ENCODE results near the gene REX1BD.
"Not testable (repeated sequence)": the region's sequence is repeated elsewhere in the genome, so short reads cannot be mapped to it uniquely, and the experiment has no call there.

Gene REX1BD

GRCh38 chr19:18599485-18599884 lies 10.9 kb downstream of the REX1BD start:
- no peak overlapping the region for H3K9ac ChIP-seq (ENCODE audit: low read depth, low read length, poor library complexity, severe bottlenecking)
- no peaks in the 10 kb centered on the region for H4K20me1 ChIP-seq (ENCODE audit: insufficient read depth, low read length, poor library complexity, severe bottlenecking)
- H3K9me3 ChIP-seq (ENCODE audit: insufficient read depth, low read depth, low read length), result no peaks in the 10 kb centered on the region
- no peak overlapping the region for H2AFZ ChIP-seq (ENCODE audit: low read length)
- no peaks in the 10 kb centered on the region for H3K79me2 ChIP-seq (ENCODE audit: insufficient read depth, low read length)
- H3K4me1 ChIP-seq (ENCODE audit: insufficient read depth, low read length, poor library complexity, severe bottlenecking), result peaks cover 4% of the 10 kb centered on the region
- no peaks in the 10 kb centered on the region for H3K27me3 ChIP-seq (ENCODE audit: insufficient read depth, low read length, poor library complexity, severe bottlenecking)
- no peaks in the 10 kb centered on the region for H3F3A ChIP-seq (ENCODE audit: low read depth)
- no peak for TF ChIP-seq CTCF (conservative IDR thresholded peaks at IDR 0.05; ENCODE audit: low read length)
- TF ChIP-seq EZH2phosphoT487 (IDR thresholded peaks at IDR 0.05; ENCODE audit: borderline replicate concordance), result no peak
- no peaks in the 10 kb centered on the region for H3K36me3 ChIP-seq (ENCODE audit: insufficient read depth, low read length)
- H3K4me2 ChIP-seq (ENCODE audit: low read depth, low read length, poor library complexity, severe bottlenecking), result no peak overlapping the region
- no peaks in the 10 kb centered on the region for H3K9me2 ChIP-seq (replicated peaks; ENCODE audit: low read depth, low read length)
- H3K4me3 ChIP-seq (ENCODE audit: low read length, poor library complexity, severe bottlenecking), result no peak overlapping the region

- H3K9me2 ChIP-seq (replicated peaks; ENCODE audit: low read depth, low read length); H3F3A ChIP-seq (ENCODE audit: low read depth); H3K9ac ChIP-seq (ENCODE audit: low read depth, low read length, poor library complexity, severe bottlenecking); H3K4me2 ChIP-seq (ENCODE audit: low read depth, low read length, poor library complexity, severe bottlenecking); H3K79me2 ChIP-seq (ENCODE audit: insufficient read depth, low read length); H3K27me3 ChIP-seq (ENCODE audit: insufficient read depth, low read length, poor library complexity, severe bottlenecking); H3K4me1 ChIP-seq (ENCODE audit: insufficient read depth, low read length, poor library complexity, severe bottlenecking); H3K4me3 ChIP-seq (ENCODE audit: low read length, poor library complexity, severe bottlenecking); H3K36me3 ChIP-seq (ENCODE audit: insufficient read depth, low read length); H3K9me3 ChIP-seq (ENCODE audit: insufficient read depth, low read depth, low read length); H2AFZ ChIP-seq (ENCODE audit: low read length); H4K20me1 ChIP-seq (ENCODE audit: insufficient read depth, low read length, poor library complexity, severe bottlenecking): not testable (repeated sequence)
Measured at GRCh38 chr19:18600692-18601397, 12.2 kb downstream of the REX1BD start.

- Histone ChIP-seq H2AFZ (ENCODE audit: low read length) (no peak overlapping the region), H3K9me3 (ENCODE audit: insufficient read depth, low read depth, low read length) (no peaks in the 10 kb centered on the region), H3K4me1 (ENCODE audit: insufficient read depth, low read length, poor library complexity, severe bottlenecking) (no peaks in the 10 kb centered on the region), H3K9me2 (replicated peaks; ENCODE audit: low read depth, low read length) (no peaks in the 10 kb centered on the region), H4K20me1 (ENCODE audit: insufficient read depth, low read length, poor library complexity, severe bottlenecking) (no peaks in the 10 kb centered on the region), H3K4me3 (ENCODE audit: low read length, poor library complexity, severe bottlenecking) (no peak overlapping the region), H3K36me3 (ENCODE audit: insufficient read depth, low read length) (no peaks in the 10 kb centered on the region), H3K9ac (ENCODE audit: low read depth, low read length, poor library complexity, severe bottlenecking) (no peak overlapping the region), H3K4me2 (ENCODE audit: low read depth, low read length, poor library complexity, severe bottlenecking) (no peak overlapping the region), H3K27me3 (ENCODE audit: insufficient read depth, low read length, poor library complexity, severe bottlenecking) (no peaks in the 10 kb centered on the region), H3K79me2 (ENCODE audit: insufficient read depth, low read length) (no peaks in the 10 kb centered on the region), H3F3A (ENCODE audit: low read depth) (no peaks in the 10 kb centered on the region)
- no peak for TF ChIP-seq EZH2phosphoT487 (IDR thresholded peaks at IDR 0.05; ENCODE audit: borderline replicate concordance)
- TF ChIP-seq CTCF (conservative IDR thresholded peaks at IDR 0.05; ENCODE audit: low read length), result no peak
Measured at GRCh38 chr19:18601875-18602274, 13.3 kb downstream of the REX1BD start.
